Measurements from ENCODE around the gene TTC3. TPM values are rescaled to one million over a fixed set of nuclear protein-coding genes. Genes with fewer than 3 reads are reported as not detected.

Gene TTC3
- total and polyA plus RNA-seq, 9 of the 15 experiments (the other 6 are each of a cell fraction or from before 2014, with no cell fraction given), result 17.5 to 92.0 (median 59.5) TPM

- no peak; the same call in 1 of the 2 replicates for TF ChIP-seq AFF4 (CRISPR knock-in tag; IDR thresholded peaks at IDR 0.05)
- no peak for TF ChIP-seq CEBPB (tag; IDR thresholded peaks at IDR 0.05)
- no peak for TF ChIP-seq KLF1 (tag; IDR thresholded peaks at IDR 0.05)
- TF ChIP-seq ZNF639 (CRISPR knock-in tag; conservative IDR thresholded peaks at IDR 0.05 in 1 of 2, IDR thresholded peaks at IDR 0.05 in 1 of 2), result peak in 1 of 2 experiments; percentile 93; a peak in 2 of 4 replicates
- no peak for TF ChIP-seq NEUROD1 (IDR thresholded peaks at IDR 0.05; ENCODE audit: borderline replicate concordance, low read depth, low read length, partially characterized antibody)
- peak; percentile 43; the same call in 1 of the 2 replicates for TF ChIP-seq ZNF589 (CRISPR knock-in tag; IDR thresholded peaks at IDR 0.05; ENCODE audit: low read depth)
- no peak for TF ChIP-seq MIER1 (IDR thresholded peaks at IDR 0.05; ENCODE audit: low read depth)
- no peak; the same call in 1 of the 2 replicates for TF ChIP-seq ESRRA (IDR thresholded peaks at IDR 0.05; ENCODE audit: borderline replicate concordance, low read depth)
- no peak for TF ChIP-seq SIX5 (IDR thresholded peaks at IDR 0.05; ENCODE audit: borderline replicate concordance in 1 of 2, insufficient read depth in 1 of 2, low read depth in 1 of 2, low read length in 2 of 2)
- no peak for TF ChIP-seq HDAC2 (IDR thresholded peaks at IDR 0.05)
- no peak for TF ChIP-seq SNRNP70 (optimal IDR thresholded peaks at IDR 0.05; ENCODE audit: low read depth, low read length)
- no peak for TF ChIP-seq HNRNPUL1 (IDR thresholded peaks at IDR 0.05; ENCODE audit: low read length)
- no peak for TF ChIP-seq ZNF668 (CRISPR knock-in tag; IDR thresholded peaks at IDR 0.05)
- TF ChIP-seq NONO (IDR thresholded peaks at IDR 0.05; ENCODE audit: low read depth in 2 of 2, low read length in 1 of 2), result peak in 1 of 2 experiments; percentile 89
- no peak for TF ChIP-seq ZNF165 (CRISPR knock-in tag; IDR thresholded peaks at IDR 0.05; ENCODE audit: borderline replicate concordance)
- no peak for TF ChIP-seq NCOA2 (IDR thresholded peaks at IDR 0.05; ENCODE audit: partially characterized antibody in 2 of 2)
- no peak for TF ChIP-seq DIDO1 (tag; IDR thresholded peaks at IDR 0.05; ENCODE audit: low read depth)
- no peak for TF ChIP-seq ADNP (tag; IDR thresholded peaks at IDR 0.05)
- TF ChIP-seq PRPF4 (IDR thresholded peaks at IDR 0.05; ENCODE audit: insufficient read depth, low read depth, low read length, poor library complexity, severe bottlenecking), result no peak
- TF ChIP-seq RBFOX2 (IDR thresholded peaks at IDR 0.05; ENCODE audit: low read depth, low read length), result peak; percentile 93
- TF ChIP-seq CCNT2 (IDR thresholded peaks at IDR 0.05; ENCODE audit: borderline replicate concordance, extremely low read depth, insufficient read length, low read depth, low read length), result no peak
- no peak for TF ChIP-seq MYNN (IDR thresholded peaks at IDR 0.05)
- no peak for TF ChIP-seq MYNN (CRISPR knock-in tag; IDR thresholded peaks at IDR 0.05)
- TF ChIP-seq JUNB (CRISPR knock-in tag; conservative IDR thresholded peaks at IDR 0.05), result no peak
Observed at GRCh38 chr21:37072988-37073416, at the start of gene TTC3, which contains the start of gene PIGP (continued).
